Heart right ventricle (tissue), 16 donors: ENCODE results near the gene TUBA4A. TPM values are rescaled to one million over a fixed set of nuclear protein-coding genes. Genes with fewer than 3 reads are reported as not detected.

Source experiments
- ATAC-seq, 8 donors: fragments of 200-7000 bp; cut with Tn5 transposase; one replicate each; pipeline ENCODE4 v1.9.1; 2020; ENCODE audit warnings: mild to moderate bottlenecking in 8 of 8, moderate library complexity in 8 of 8, moderate number of reproducible peaks in 1 of 8
- DNase-seq, 2 donors: peaks; one replicate each; pipeline ENCODE4 v3.0.0-alpha.2; 2020
- H3K27ac ChIP-seq, 10 donors: fragments of 200-600 bp; sonication (generic) in 2 of 10; one replicate each; pipeline versions ENCODE4 v1.5.0 to v1.8.0; 2020 to 2022; ENCODE audit warnings: mild to moderate bottlenecking in 3 of 10
- H3K27me3 ChIP-seq, 7 donors: fragments of 200-600 bp; one replicate each; pipeline ENCODE4 v1.8.0; 2021 to 2022; ENCODE audit warnings: mild to moderate bottlenecking in 2 of 7
- H3K36me3 ChIP-seq, 9 donors: fragments of 200-600 bp; sonication (generic) in 1 of 9; one replicate each; pipeline versions ENCODE4 v1.5.0 to v1.8.0; 2020 to 2022; ENCODE audit warnings: mild to moderate bottlenecking in 2 of 9
- H3K4me1 ChIP-seq, 9 donors: fragments of 200-600 bp; sonication (generic) in 1 of 9; one replicate each; pipeline versions ENCODE4 v1.5.0 to v1.8.0; 2020 to 2022; ENCODE audit warnings: mild to moderate bottlenecking in 4 of 9
- H3K4me3 ChIP-seq, 10 donors: fragments of 200-600 bp; sonication (generic) in 2 of 10; one replicate each; pipeline versions ENCODE4 v1.5.0 to v1.8.0; 2020 to 2022; ENCODE audit warnings: mild to moderate bottlenecking in 7 of 10, moderate library complexity in 2 of 10
- H3K9me3 ChIP-seq, 11 donors: fragments of 200-600 bp in 10 of 11; sonication (generic) in 2 of 11; one replicate each; pipeline versions ENCODE4 v1.5.0 to v1.8.0; 2013 to 2022; ENCODE audit warnings: mild to moderate bottlenecking in 2 of 11, control low read depth in 1 of 11, moderate library complexity in 1 of 11
- CTCF ChIP-seq, 9 donors: fragments of 200-600 bp; sonication (generic) in 2 of 9; IDR thresholded peaks; one replicate each; pipeline versions ENCODE4 v1.5.0 to v1.8.0; 2021 to 2022; ENCODE audit warnings: antibody characterized with exemption in 9 of 9, mild to moderate bottlenecking in 5 of 9, moderate library complexity in 1 of 9
- WGBS, 2 donors: extraction: QIAGEN DNeasy Blood & Tissue Kit; methylation state at CpG; one replicate each; pipeline ENCODE4 v1.1.7; 2013; ENCODE audit warnings: inconsistent platforms in 1 of 2; 5-methylcytosine and 5-hydroxymethylcytosine counted together
- intact Hi-C, 10 donors: fragments of 100-400 bp; cut with DNase I; formaldehyde crosslinking; loops; one replicate each; pipeline versions ENCODE4 v1.11.1 to v1.14.2; 2022
- polyA plus RNA-seq, 2 donors: library from polyadenylated mRNA; stranded (reverse); fragments of 200-250 nt; gene quantifications; one replicate each; pipeline ENCODE4 v1.2.3, GENCODE V29; 2013
- total RNA-seq, 10 donors: library from RNA; stranded (reverse); fragmentation: NEBNext Ultra II Directional in 3 of 10; extraction: Animal tissue kit (Norgen Biotek cat#: 25700) in 3 of 10; gene quantifications; one replicate each; pipeline versions ENCODE4 v1.2.1 to v1.2.4, GENCODE V29; 2021 to 2023
- donor health status: Arrhythmogenic right ventricular cardiomyopathy.
- donor health status: ischemic (EF 13 %, LVEDD 7.1; RV severe dilation, severe dysfunction).
- donor health status: healthy with polysubstance abuse.
- donor health status: DM: no; HTN: yes; CAD: no.
- donor health status: DM: no; HTN: no; CAD: no.
- donor health status: ischemic (EF 25% LVEDD 6.9; RV normal size, moderate dysfunction).
- donor health status: ischemic (EF 25% LVEDD 5.7; RV mildly dilated, moderate dysfunction).
- donor health status: healthy.
- donor health status: DM: yes; HTN: yes; CAD: no.
- donor health status: Ischemic cardiomyopathy.
- donor health status: ischemic (EF 35%, LVEDD 5.7; RV mildly dilated, moderate dysfunction).
- donor health status: nonischemic (EF 11% LVEDD 7.7; RV severe dilation, severe dysfunction).
- donor health status: DM: yes; HTN: yes; CAD: no.
- donor health status: PGD.
- donor health status: ischemic (EF 29% LVEDD 5.4; RV normal size, mild dysfunction).
- donor health status: nonischemic (EF 23%, LVEDD 6.1; RV moderate dilation, normal function).

The TUBA4A gene
- total and polyA plus RNA-seq, 12 donors = 61.0 to 341 (median 145) TPM

GRCh38 chr2:219296142-219296541, 42.4 kb upstream of the TUBA4A start:
- H3K27me3 ChIP-seq = peaks cover 0 to 28% (median 11%) of the 10 kb centered on the region in 7 donors
- no peak overlapping the region for H3K27ac ChIP-seq
- no peaks in the 10 kb centered on the region for H3K36me3 ChIP-seq
- WGBS, 2 donors = 81 to 85% methylated on average over 14 of the region's 14 CpGs
- no peak for DNase-seq
- no peaks in the 10 kb centered on the region for H3K9me3 ChIP-seq
- no peak for ATAC-seq
- TF ChIP-seq CTCF (IDR thresholded peaks at IDR 0.05) = no peak
- intact Hi-C loops = loop anchor here in 6 of 10 donors (2.0 to 10.0 kb wide), 5 partner anchors 69 to 241 kb away; partner anchors contain the start of genes ANKZF1 (in 2 of the 6) and ATG9A (in 2 of the 6)
- H3K4me1 ChIP-seq = peaks cover 3 to 21% (median 12%) of the 10 kb centered on the region in 9 donors
- no peak overlapping the region for H3K4me3 ChIP-seq

GRCh38 chr2:219294356-219295351, 40.9 kb upstream of the TUBA4A start:
- no peaks in the 10 kb centered on the region for H3K9me3 ChIP-seq
- peak overlapping the region; percentile 8 to 90 (median 82) for H3K27ac ChIP-seq
- ATAC-seq (peak; percentile 86 to 92 (median 89)), DNase-seq (peak; percentile 81 to 90)
- H3K27me3 ChIP-seq = peaks cover 0 to 13% (median 8%) of the 10 kb centered on the region in 7 donors
- TF ChIP-seq CTCF (IDR thresholded peaks at IDR 0.05) = peak; percentile 99 to 100 (median 99)
- no peaks in the 10 kb centered on the region for H3K36me3 ChIP-seq
- H3K4me3 ChIP-seq = peak overlapping the region; percentile 43 to 67 (median 62)
- intact Hi-C loops = loop anchor here (1.0 to 10.0 kb wide), 16 partner anchors 15 to 240 kb away; partner anchors contain the start of genes NHEJ1 (in 4 of the 10), CNPPD1 (in 3 of the 10), DNAJB2 (in 3 of the 10) and RETREG2 (in 3 of the 10)
- WGBS, 2 donors = 6 to 8% methylated on average over 59 to 67 of the region's 67 CpGs
- peaks cover 3 to 24% (median 12%) of the 10 kb centered on the region in 9 donors for H3K4me1 ChIP-seq

- ATAC-seq (no peak), DNase-seq (no peak)
- intact Hi-C loops = loop anchor here in 8 of 10 donors (1.0 to 10.0 kb wide), 12 partner anchors 14 to 239 kb away; partner anchors contain the start of genes CNPPD1 (in 3 of the 8), RETREG2 (in 3 of the 8), DNAJB2 (in 2 of the 8) and NHEJ1 (in 2 of the 8)
- no peak for TF ChIP-seq CTCF (IDR thresholded peaks at IDR 0.05)
- Histone ChIP-seq H3K4me1 (peaks cover 3 to 28% (median 12%) of the 10 kb centered on the region in 9 donors), H3K4me3 (peak overlapping the region in 1 of 10 donors; percentile 60), H3K36me3 (no peaks in the 10 kb centered on the region), H3K27ac (peak overlapping the region in 5 of 10 donors; percentile 70 to 90 (median 83)), H3K27me3 (peaks cover 0 to 5% (median 0%) of the 10 kb centered on the region in 7 donors), H3K9me3 (no peaks in the 10 kb centered on the region)
- WGBS, 2 donors = 84 to 92% methylated on average over 5 of the region's 5 CpGs
Measured at GRCh38 chr2:219293736-219294231, 40.1 kb upstream of the TUBA4A start.

GRCh38 chr2:219292616-219293015, 38.9 kb upstream of the TUBA4A start:
- no peak for DNase-seq
- ATAC-seq = no peak
- Histone ChIP-seq H3K27me3 (peaks cover 0 to 4% (median 0%) of the 10 kb centered on the region in 7 donors), H3K4me3 (no peak overlapping the region), H3K9me3 (no peaks in the 10 kb centered on the region), H3K27ac (no peak overlapping the region), H3K36me3 (no peaks in the 10 kb centered on the region), H3K4me1 (peaks cover 3 to 26% (median 12%) of the 10 kb centered on the region in 9 donors)
- no peak for TF ChIP-seq CTCF (IDR thresholded peaks at IDR 0.05)
- WGBS, 2 donors = 91 to 92% methylated on average over 9 of the region's 9 CpGs
- intact Hi-C loops = loop anchor here in 6 of 10 donors (5.0 to 10.0 kb wide), 3 partner anchors 68 to 238 kb away; partner anchors contain the start of genes CNPPD1 (in 3 of the 6), RETREG2 (in 3 of the 6), ANKZF1 (in 1 of the 6) and ATG9A (in 1 of the 6)
